Inflammatory macrophage treated with lipopolysaccharide for 4 hours (primary cell): ENCODE data around the gene ANKRD61.
"Not testable (repeated sequence)": the region's sequence is repeated elsewhere in the genome, so short reads cannot be mapped to it uniquely, and the experiment has no call there.

Experiments
- DNase-seq: peaks from one replicate; pipeline ENCODE4 v3.0.0-alpha.2; 2020

ANKRD61 gene

DNA sequence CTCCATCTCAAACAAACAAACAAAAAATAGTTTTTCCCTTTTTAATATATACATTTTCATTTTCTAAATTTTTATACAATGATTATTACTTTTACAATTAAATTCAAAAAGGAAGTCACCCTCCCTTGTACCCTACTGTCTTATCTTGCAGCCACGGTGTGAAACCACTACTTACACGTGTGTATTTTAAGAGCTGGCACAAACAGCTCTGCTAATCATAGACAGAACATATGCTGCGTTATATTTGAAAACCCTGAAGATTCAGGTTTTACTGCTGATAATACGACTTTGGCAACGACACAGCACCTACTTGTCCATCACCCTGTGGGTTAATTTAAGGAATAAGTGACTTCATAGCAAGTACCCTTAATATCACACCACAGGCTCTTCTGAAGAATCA is 991 bp downstream of the ANKRD61 start:
- DNase-seq: no peak

- no peak for DNase-seq
Measured at GRCh38 chr7:6032641-6033040, 1.5 kb downstream of the ANKRD61 start.

- DNase-seq: no peak
Measured at GRCh38 chr7:6035165-6035564, 4.0 kb downstream of the ANKRD61 start.

DNA sequence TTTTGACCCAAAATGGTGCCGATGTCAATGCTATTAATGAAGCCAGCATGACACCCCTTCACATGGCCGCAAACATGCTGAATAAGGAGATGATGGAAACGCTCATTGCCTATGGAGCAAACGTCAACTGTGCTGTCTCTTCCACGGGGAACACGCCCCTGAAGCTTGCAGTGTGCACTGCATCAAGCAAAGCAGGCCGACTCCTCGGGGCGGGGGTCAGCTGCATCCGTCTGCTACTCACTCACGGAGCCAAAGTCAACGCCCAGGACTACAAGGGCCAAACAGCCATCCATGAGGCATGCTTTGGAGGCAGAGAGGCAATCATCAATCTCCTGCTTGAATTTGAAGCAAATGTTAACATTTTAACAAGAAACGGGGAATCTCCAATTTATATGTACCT is 4.5 kb downstream of the ANKRD61 start:
- DNase-seq: no peak

GRCh38 chr7:6049780-6050179 is 18.6 kb downstream of the ANKRD61 start:
- DNase-seq: no peak

DNA sequence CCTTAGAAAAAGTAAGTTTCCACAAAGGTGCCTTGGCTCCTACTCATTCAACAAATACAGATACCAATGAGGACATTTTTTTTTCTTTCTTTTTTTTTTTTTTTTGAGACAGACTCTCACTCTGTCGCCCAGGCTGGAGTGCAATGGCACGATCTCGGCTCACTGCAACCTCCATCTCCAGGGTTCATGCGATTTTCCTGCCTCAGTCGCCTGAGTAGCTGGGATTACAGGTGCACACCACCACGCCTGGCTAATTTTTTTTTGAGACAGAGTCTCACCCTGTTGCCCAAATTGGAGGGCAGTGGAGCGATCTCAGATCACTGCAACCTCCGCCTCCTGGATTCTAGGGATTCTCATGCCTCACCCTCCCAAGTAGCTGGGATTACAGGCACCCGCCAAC is 20.0 kb downstream of the ANKRD61 start:
- DNase-seq: not testable (repeated sequence)

DNA sequence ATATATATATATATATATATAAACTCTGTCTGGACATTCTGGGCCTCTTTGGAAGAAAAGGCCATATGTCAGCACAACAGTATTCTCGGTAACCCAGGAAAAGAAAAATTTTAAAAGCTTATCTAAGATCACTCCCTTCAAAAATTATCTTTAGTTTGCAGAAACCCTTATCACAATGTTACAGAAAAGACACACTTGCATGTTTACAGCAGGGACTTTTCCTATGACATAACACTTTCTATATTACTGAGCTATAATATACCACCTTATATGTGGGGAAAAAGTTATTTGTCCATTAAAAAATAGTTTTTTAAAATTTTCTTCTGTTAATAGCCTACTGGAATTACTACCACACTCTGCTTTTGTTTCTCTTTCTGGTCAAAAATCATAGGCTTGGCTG is 25.4 kb downstream of the ANKRD61 start:
- no peak for DNase-seq

- no peak for DNase-seq
Measured at GRCh38 chr7:6057316-6058129, 26.3 kb downstream of the ANKRD61 start.

- DNase-seq: not testable (repeated sequence)
Measured at GRCh38 chr7:6059941-6060340, 28.8 kb downstream of the ANKRD61 start.

- DNase-seq: no peak
Measured at GRCh38 chr7:6071406-6071805, 40.2 kb downstream of the ANKRD61 start.

GRCh38 chr7:6074612-6075380 is 43.6 kb downstream of the ANKRD61 start:
- peak; percentile 72 for DNase-seq

DNA sequence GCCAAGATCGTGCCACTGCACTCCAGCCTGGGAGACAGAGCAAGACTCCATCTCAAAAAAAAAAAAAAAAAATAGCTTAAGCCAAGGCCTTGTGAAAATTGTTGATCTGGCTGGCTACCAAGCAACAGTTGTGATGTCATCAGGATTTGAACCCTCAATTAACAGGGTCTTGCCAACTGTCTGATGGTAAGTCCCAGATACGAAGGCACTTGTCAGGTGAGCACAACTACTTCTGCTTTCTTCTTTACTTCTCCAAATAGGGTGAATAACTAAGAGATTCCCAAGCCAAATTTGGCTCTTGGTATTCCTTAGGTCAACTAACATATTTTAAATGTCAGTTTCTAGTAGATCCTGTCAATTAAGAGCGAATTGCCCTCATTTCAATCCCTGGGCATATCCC is 47.4 kb downstream of the ANKRD61 start:
- DNase-seq: peak; percentile 28

GRCh38 chr7:6083047-6083446 is 51.9 kb downstream of the ANKRD61 start:
- not testable (repeated sequence) for DNase-seq
